KMS-11 (cell line): ENCODE data around the gene MPZL1.

ENCODE experiments used
- H2AFZ ChIP-seq: fragments of 200-600 bp; sonication (generic); 2 replicates; pipeline ENCODE4 v1.6.1; 2016; ENCODE audit warnings: antibody characterized with exemption, mixed run types, low read depth
- H3K27ac ChIP-seq: fragments of 200-600 bp; sonication (generic); 2 replicates; pipeline ENCODE4 v1.6.1; 2016; ENCODE audit warnings: mild to moderate bottlenecking, mixed run types
- H3K27me3 ChIP-seq: fragments of 200-600 bp; sonication (generic); 2 replicates; pipeline ENCODE4 v1.6.1; 2017; ENCODE audit warnings: mild to moderate bottlenecking, low read depth, mixed run types, moderate library complexity; ENCODE audit not compliant: insufficient read depth
- H3K36me3 ChIP-seq: fragments of 200-600 bp; sonication (generic); 2 replicates; pipeline ENCODE4 v1.6.1; 2017; ENCODE audit warnings: mild to moderate bottlenecking, mixed run types; ENCODE audit not compliant: insufficient read depth
- H3K4me1 ChIP-seq: fragments of 200-600 bp; sonication (generic); 2 replicates; pipeline ENCODE4 v1.6.1; 2016; ENCODE audit warnings: mild to moderate bottlenecking, low read depth, mixed run types; ENCODE audit not compliant: poor library complexity, severe bottlenecking
- H3K4me2 ChIP-seq: fragments of 200-600 bp; sonication (generic); 2 replicates; pipeline ENCODE4 v1.7.0; 2016; ENCODE audit warnings: mild to moderate bottlenecking, mixed run types
- H3K4me3 ChIP-seq: fragments of 200-600 bp; sonication (generic); IDR thresholded peaks from 2 replicates; pipeline ENCODE4 v1.6.1; 2017; ENCODE audit warnings: low read depth, low read length, mixed read lengths; ENCODE audit not compliant: insufficient read depth
- H3K79me2 ChIP-seq: fragments of 200-600 bp; sonication (generic); 2 replicates; pipeline ENCODE4 v1.6.1; 2016; ENCODE audit warnings: low read depth, mixed run types; ENCODE audit not compliant: insufficient read depth
- H3K9ac ChIP-seq: fragments of 200-600 bp; sonication (generic); 2 replicates; pipeline ENCODE4 v1.6.1; 2016; ENCODE audit warnings: mild to moderate bottlenecking, mixed run types
- H4K20me1 ChIP-seq: fragments of 200-600 bp; sonication (generic); 2 replicates; pipeline ENCODE4 v1.6.1; 2016; ENCODE audit warnings: mild to moderate bottlenecking, mixed run types; ENCODE audit not compliant: insufficient read depth
- CTCF ChIP-seq: fragments of 200-600 bp; sonication (generic); conservative IDR thresholded peaks from 2 replicates; pipeline ENCODE4 v1.6.1; 2017; ENCODE audit warnings: low read depth, mild to moderate bottlenecking, antibody characterized with exemption, low read length, moderate library complexity, mixed read lengths

The MPZL1 gene

GRCh38 chr1:167695147-167695546, 26.6 kb upstream of the MPZL1 start:
- Histone ChIP-seq H3K36me3 (peaks cover 17% of the 10 kb centered on the region; the same call in 1 of the 2 replicates), H3K4me1 (no peaks in the 10 kb centered on the region), H3K4me3 (no peak overlapping the region), H3K9ac (no peak overlapping the region), H4K20me1 (no peaks in the 10 kb centered on the region), H3K79me2 (no peaks in the 10 kb centered on the region), H3K27me3 (no peaks in the 10 kb centered on the region), H3K27ac (no peak overlapping the region), H3K4me2 (no peak overlapping the region), H2AFZ (no peak overlapping the region)
- TF ChIP-seq CTCF, result no peak

- Histone ChIP-seq H3K27ac (no peak overlapping the region), H3K4me1 (no peaks in the 10 kb centered on the region), H3K4me3 (no peak overlapping the region), H3K36me3 (peaks cover 17% of the 10 kb centered on the region; the same call in 1 of the 2 replicates), H3K9ac (no peak overlapping the region), H3K27me3 (no peaks in the 10 kb centered on the region), H3K79me2 (no peaks in the 10 kb centered on the region), H3K4me2 (no peak overlapping the region), H2AFZ (no peak overlapping the region), H4K20me1 (no peaks in the 10 kb centered on the region)
- TF ChIP-seq CTCF, result no peak
Observed at GRCh38 chr1:167695756-167696561, 25.8 kb upstream of the MPZL1 start.

- Histone ChIP-seq H3K79me2 (no peaks in the 10 kb centered on the region), H3K9ac (no peak overlapping the region), H3K4me2 (no peak overlapping the region), H2AFZ (no peak overlapping the region), H3K27ac (no peak overlapping the region), H3K27me3 (no peaks in the 10 kb centered on the region), H3K36me3 (peaks cover 17% of the 10 kb centered on the region; the same call in 1 of the 2 replicates), H3K4me1 (no peaks in the 10 kb centered on the region), H3K4me3 (no peak overlapping the region), H4K20me1 (no peaks in the 10 kb centered on the region)
- no peak for TF ChIP-seq CTCF
Observed at GRCh38 chr1:167697667-167698141, 24.1 kb upstream of the MPZL1 start.

- Histone ChIP-seq H4K20me1 (no peaks in the 10 kb centered on the region), H3K36me3 (peaks cover 17% of the 10 kb centered on the region; the same call in 1 of the 2 replicates), H3K4me3 (no peak overlapping the region), H3K9ac (no peak overlapping the region), H2AFZ (no peak overlapping the region), H3K27ac (no peak overlapping the region), H3K79me2 (no peaks in the 10 kb centered on the region), H3K27me3 (no peaks in the 10 kb centered on the region), H3K4me2 (no peak overlapping the region), H3K4me1 (no peaks in the 10 kb centered on the region)
- no peak for TF ChIP-seq CTCF
Observed at GRCh38 chr1:167698313-167698712, 23.5 kb upstream of the MPZL1 start.
